Lower lobe of right lung (tissue), 2 donors: ENCODE data around the gene MED12L. TPM values are rescaled to one million over a fixed set of nuclear protein-coding genes. Genes with fewer than 3 reads are reported as not detected.
A peak's percentile ranks its signal among the peaks of the same experiment; 100 is the strongest.

Experiments used
- ATAC-seq, 2 donors: fragments of 200-7000 bp; cut with Tn5 transposase; one replicate each; pipeline ENCODE4 v1.9.1; 2020 to 2022; ENCODE audit warnings: mild to moderate bottlenecking in 2 of 2, moderate library complexity in 2 of 2
- DNase-seq: peaks from one replicate; pipeline ENCODE4 v3.0.0-alpha.2; 2020
- H3K27ac ChIP-seq: fragments of 200-600 bp; one replicate; pipeline ENCODE4 v1.8.0; 2022
- H3K27me3 ChIP-seq: fragments of 200-600 bp; one replicate; pipeline ENCODE4 v1.8.0; 2022; ENCODE audit warnings: low read depth
- H3K36me3 ChIP-seq: fragments of 200-600 bp; one replicate; pipeline ENCODE4 v1.8.0; 2022; ENCODE audit warnings: mild to moderate bottlenecking
- H3K4me1 ChIP-seq: fragments of 200-600 bp; one replicate; pipeline ENCODE4 v1.8.0; 2022
- H3K4me3 ChIP-seq: fragments of 200-600 bp; one replicate; pipeline ENCODE4 v1.8.0; 2022; ENCODE audit warnings: mild to moderate bottlenecking
- H3K9me3 ChIP-seq: fragments of 200-600 bp; one replicate; pipeline ENCODE4 v1.8.0; 2022
- CTCF ChIP-seq: fragments of 200-600 bp; IDR thresholded peaks from one replicate; pipeline ENCODE4 v1.8.0; 2022; ENCODE audit warnings: antibody characterized with exemption, mild to moderate bottlenecking
- intact Hi-C: fragments of 100-400 bp; cut with DNase I; formaldehyde crosslinking; loops from one replicate; pipeline ENCODE4 v1.11.0; 2022
- total RNA-seq: library from RNA; stranded (reverse); fragmentation: NEBNext Ultra II Directional; extraction: Animal tissue kit (Norgen Biotek cat#: 25700); gene quantifications from one replicate; pipeline ENCODE4 v1.2.1, GENCODE V29; 2021
- donor health status: DM: no; HTN: yes; CAD: no; lungs with severe emphysema.

The MED12L gene
- total RNA-seq, 1 donor from 2014 or later: 0.44 TPM

DNA sequence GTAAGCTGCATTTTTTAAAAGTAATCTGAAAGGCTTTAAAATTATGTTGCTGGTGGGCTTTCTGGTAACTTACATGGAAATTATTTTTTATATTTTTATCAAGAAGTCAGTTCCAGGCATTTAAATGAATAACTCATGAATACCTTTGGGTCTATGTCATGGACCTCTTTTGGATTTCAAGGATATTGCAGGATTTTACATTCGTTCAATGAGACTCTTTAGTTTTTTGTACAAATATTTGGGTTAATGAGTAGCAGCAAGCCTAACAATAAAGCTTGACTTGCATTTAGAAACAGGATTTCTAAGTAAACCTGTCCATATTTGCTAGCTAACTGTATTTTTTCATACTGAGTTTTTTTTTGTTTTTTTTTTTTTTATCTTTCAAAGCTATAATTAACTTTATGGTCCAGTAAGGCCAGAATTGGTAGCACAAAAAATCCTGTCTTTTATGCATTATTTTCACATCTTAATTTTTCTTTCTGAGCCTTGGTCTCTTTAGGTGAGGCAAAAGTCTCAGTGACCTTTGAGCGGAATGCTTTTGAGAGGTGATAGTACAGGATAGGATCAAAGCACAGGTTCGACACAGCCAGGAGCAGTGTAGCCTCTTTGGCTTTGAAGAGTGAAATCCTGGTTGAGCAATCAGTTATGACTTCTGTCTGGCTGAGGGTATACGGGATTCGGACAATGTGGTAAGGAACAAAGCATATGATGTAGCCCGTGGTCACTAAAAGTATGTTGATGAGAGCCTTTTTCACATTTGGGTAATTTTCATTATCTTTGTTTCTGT lies 112.7 kb downstream of the MED12L start:
- H3K36me3 ChIP-seq: no peaks in the 10 kb centered on the region
- DNase-seq (no peak), ATAC-seq (peak in 1 of 2 donors; percentile 67)
- H3K4me3 ChIP-seq: no peak overlapping the region
- no peaks in the 10 kb centered on the region for H3K27me3 ChIP-seq
- no peak overlapping the region for H3K27ac ChIP-seq
- no peaks in the 10 kb centered on the region for H3K9me3 ChIP-seq
- intact Hi-C loops: no loop called here
- TF ChIP-seq CTCF: no peak
- H3K4me1 ChIP-seq: no peaks in the 10 kb centered on the region

DNA sequence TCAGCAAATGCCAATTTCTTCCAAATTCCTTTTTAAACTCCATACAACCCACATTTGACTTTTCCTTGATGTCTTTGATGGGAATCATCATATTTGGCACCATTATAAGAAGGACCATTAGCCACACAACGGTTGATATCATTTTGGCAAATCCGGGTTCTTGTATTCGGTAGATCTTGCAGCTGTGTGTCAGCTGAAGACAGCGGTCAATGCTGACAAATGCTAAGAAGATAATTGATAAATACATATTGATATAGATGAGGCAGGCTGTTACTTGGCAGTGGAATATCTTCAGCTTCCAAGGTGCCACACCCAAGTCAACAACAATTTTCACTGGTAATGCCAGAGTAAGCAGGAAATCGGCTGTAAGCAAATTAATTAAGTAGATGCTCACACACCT lies 113.4 kb downstream of the MED12L start:
- TF ChIP-seq CTCF: no peak
- intact Hi-C loops: no loop called here

GRCh38 chr3:151199554-151200438 lies 114.3 kb downstream of the MED12L start:
- ATAC-seq (no peak), DNase-seq (no peak)
- TF ChIP-seq CTCF: no peak
- Histone ChIP-seq H3K4me1 (peaks cover 2% of the 10 kb centered on the region), H3K4me3 (no peak overlapping the region), H3K9me3 (no peaks in the 10 kb centered on the region), H3K36me3 (no peaks in the 10 kb centered on the region), H3K27me3 (no peaks in the 10 kb centered on the region), H3K27ac (no peak overlapping the region)
- intact Hi-C loops: no loop called here

More for the DNA sequence above, 113.4 kb downstream of the MED12L start:
- Histone ChIP-seq H3K9me3 (no peaks in the 10 kb centered on the region), H3K27ac (no peak overlapping the region), H3K4me1 (no peaks in the 10 kb centered on the region), H3K4me3 (no peak overlapping the region), H3K36me3 (no peaks in the 10 kb centered on the region), H3K27me3 (no peaks in the 10 kb centered on the region)
- ATAC-seq (no peak), DNase-seq (no peak)

DNA sequence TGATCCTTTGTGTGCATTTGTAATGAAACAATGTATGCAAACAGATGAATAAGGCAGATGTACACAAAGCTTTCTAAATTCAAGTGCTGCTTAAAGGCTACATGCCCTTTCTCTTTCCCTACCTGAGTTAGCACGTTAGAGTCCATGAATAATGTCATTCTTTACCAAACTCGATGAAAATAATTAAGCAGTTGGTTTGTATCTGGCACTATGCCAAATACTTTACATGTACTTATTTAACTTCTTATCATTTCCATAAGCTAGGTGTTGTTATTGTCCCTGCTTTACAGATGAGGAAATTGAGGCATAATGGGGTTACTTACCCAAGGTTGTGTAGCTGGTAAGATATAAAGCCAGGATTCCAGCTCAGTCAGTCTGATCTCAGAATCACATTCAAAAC lies 115.1 kb downstream of the MED12L start:
- DNase-seq: no peak
- no peak for TF ChIP-seq CTCF
- Histone ChIP-seq H3K4me3 (no peak overlapping the region), H3K4me1 (peaks cover 4% of the 10 kb centered on the region), H3K36me3 (no peaks in the 10 kb centered on the region), H3K9me3 (no peaks in the 10 kb centered on the region), H3K27ac (no peak overlapping the region), H3K27me3 (no peaks in the 10 kb centered on the region)
- no peak for ATAC-seq
- intact Hi-C loops: no loop called here

DNA sequence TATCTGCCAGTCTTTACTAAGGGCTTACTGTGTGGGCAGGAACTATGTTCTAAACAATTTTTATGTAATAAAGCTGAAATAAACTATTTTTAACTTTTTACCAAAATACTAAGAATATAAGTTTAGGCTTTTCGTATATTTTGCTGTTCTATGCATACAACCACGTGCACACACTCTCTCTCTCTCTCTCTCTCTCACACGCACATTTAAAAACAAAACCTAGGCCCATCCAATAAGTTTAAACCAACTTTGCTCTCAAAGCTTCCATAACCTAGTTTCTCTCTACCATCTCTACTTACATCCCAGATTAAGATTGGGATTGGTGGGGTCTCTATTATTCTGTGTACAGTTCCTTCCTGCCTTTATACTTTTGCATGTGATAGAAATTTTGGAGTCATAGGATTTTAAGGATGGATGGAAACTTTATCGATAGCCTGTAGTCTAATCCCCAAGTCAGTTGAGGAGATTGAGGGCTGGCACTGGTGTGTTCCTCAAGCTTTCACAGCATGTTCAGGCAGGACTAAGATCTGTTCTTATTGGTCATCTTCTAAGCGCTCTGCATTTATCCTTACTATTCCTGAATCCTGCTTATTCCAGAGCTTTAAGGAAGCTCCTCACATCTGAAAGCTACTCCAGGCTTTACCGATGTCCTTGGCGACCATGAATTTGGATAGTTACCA lies 115.7 kb downstream of the MED12L start:
- ATAC-seq (no peak), DNase-seq (no peak)
- intact Hi-C loops: no loop called here
- Histone ChIP-seq H3K36me3 (no peaks in the 10 kb centered on the region), H3K27me3 (no peaks in the 10 kb centered on the region), H3K27ac (no peak overlapping the region), H3K4me3 (peak overlapping the region; percentile 20), H3K4me1 (peaks cover 4% of the 10 kb centered on the region), H3K9me3 (no peaks in the 10 kb centered on the region)
- TF ChIP-seq CTCF: no peak
